ENCODE results near the gene PPIE. TPM values are rescaled to one million over a fixed set of nuclear protein-coding genes. Genes with fewer than 3 reads are reported as not detected.

The PPIE gene
- total RNA-seq, 1 donor from 2014 or later, result 40.8 TPM

GRCh38 chr1:39720094-39720999 is 18.3 kb upstream of the PPIE start:
- no peaks in the 10 kb centered on the region for H3K36me3 Mint-ChIP-seq (ENCODE audit: unreplicated experiment)
- H3K4me3 Mint-ChIP-seq (ENCODE audit: unreplicated experiment), result no peak overlapping the region
- TF ChIP-seq, protein P1, sequence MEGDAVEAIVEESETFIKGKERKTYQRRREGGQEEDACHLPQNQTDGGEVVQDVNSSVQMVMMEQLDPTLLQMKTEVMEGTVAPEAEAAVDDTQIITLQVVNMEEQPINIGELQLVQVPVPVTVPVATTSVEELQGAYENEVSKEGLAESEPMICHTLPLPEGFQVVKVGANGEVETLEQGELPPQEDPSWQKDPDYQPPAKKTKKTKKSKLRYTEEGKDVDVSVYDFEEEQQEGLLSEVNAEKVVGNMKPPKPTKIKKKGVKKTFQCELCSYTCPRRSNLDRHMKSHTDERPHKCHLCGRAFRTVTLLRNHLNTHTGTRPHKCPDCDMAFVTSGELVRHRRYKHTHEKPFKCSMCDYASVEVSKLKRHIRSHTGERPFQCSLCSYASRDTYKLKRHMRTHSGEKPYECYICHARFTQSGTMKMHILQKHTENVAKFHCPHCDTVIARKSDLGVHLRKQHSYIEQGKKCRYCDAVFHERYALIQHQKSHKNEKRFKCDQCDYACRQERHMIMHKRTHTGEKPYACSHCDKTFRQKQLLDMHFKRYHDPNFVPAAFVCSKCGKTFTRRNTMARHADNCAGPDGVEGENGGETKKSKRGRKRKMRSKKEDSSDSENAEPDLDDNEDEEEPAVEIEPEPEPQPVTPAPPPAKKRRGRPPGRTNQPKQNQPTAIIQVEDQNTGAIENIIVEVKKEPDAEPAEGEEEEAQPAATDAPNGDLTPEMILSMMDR (IDR thresholded peaks at IDR 0.05), result peak; percentile 73
- H3K27me3 Mint-ChIP-seq (ENCODE audit: unreplicated experiment), result peaks cover 64% of the 10 kb centered on the region
- H3K4me1 Mint-ChIP-seq (ENCODE audit: unreplicated experiment), result no peaks in the 10 kb centered on the region
- no peak for DNase-seq (ENCODE audit: extremely low spot score, unreplicated experiment)
- H3K9me3 Mint-ChIP-seq (ENCODE audit: unreplicated experiment), result no peaks in the 10 kb centered on the region
- no peak overlapping the region for H3K27ac Mint-ChIP-seq (ENCODE audit: unreplicated experiment)

DNA sequence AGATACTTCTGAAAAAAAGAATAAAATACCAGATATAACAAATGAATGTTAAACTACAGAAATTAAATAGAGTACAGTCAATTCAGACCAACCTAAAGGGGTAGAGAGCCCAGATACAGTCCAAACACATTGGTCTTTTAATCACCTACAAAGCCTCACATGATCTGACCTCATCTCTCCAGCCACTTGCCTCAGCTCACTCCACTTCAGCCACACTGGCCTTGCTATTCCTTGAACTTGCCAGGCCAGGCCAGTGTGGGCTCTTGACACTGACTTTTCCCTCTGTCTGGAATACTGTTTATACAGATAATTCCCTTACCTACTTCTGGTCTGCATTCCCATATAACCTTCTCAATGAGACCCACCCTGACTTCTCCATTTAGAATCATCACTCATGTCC is 17.0 kb upstream of the PPIE start:
- peaks cover under 1% of the 10 kb centered on the region for H3K36me3 Mint-ChIP-seq (ENCODE audit: unreplicated experiment)
- H3K27ac Mint-ChIP-seq (ENCODE audit: unreplicated experiment), result no peak overlapping the region
- H3K4me3 Mint-ChIP-seq (ENCODE audit: unreplicated experiment), result no peak overlapping the region
- H3K27me3 Mint-ChIP-seq (ENCODE audit: unreplicated experiment), result peaks cover 66% of the 10 kb centered on the region
- TF ChIP-seq, protein P1 (IDR thresholded peaks at IDR 0.05), result no peak
- DNase-seq (ENCODE audit: extremely low spot score, unreplicated experiment), result no peak
- H3K9me3 Mint-ChIP-seq (ENCODE audit: unreplicated experiment), result no peaks in the 10 kb centered on the region
- H3K4me1 Mint-ChIP-seq (ENCODE audit: unreplicated experiment), result no peaks in the 10 kb centered on the region

DNA sequence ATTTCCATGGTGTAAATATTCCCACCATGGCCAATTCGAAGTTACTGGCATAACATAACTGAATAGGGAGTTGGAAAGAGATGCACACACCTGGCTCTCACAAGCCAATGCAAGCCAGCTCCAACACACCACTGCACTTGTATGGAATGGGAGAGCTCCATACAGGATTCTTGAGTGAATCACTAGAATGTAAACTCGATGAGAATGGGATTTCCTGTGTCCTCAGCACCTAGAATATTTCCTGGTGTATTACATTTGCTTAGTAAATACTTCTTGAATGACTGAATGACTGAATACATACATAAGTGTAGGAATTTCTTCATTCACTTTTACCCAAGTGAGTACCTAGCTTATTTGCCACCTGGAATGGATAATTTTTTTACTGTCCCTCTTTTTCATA is 16.2 kb upstream of the PPIE start:
- peaks cover 2% of the 10 kb centered on the region for H3K36me3 Mint-ChIP-seq (ENCODE audit: unreplicated experiment)
- TF ChIP-seq, protein P1 (IDR thresholded peaks at IDR 0.05), result no peak
- H3K4me1 Mint-ChIP-seq (ENCODE audit: unreplicated experiment), result no peaks in the 10 kb centered on the region
- no peak overlapping the region for H3K4me3 Mint-ChIP-seq (ENCODE audit: unreplicated experiment)
- peaks cover 65% of the 10 kb centered on the region for H3K27me3 Mint-ChIP-seq (ENCODE audit: unreplicated experiment)
- DNase-seq (ENCODE audit: extremely low spot score, unreplicated experiment), result no peak
- no peaks in the 10 kb centered on the region for H3K9me3 Mint-ChIP-seq (ENCODE audit: unreplicated experiment)
- H3K27ac Mint-ChIP-seq (ENCODE audit: unreplicated experiment), result no peak overlapping the region

GRCh38 chr1:39726600-39726999 is 12.1 kb upstream of the PPIE start:
- no peak overlapping the region for H3K4me3 Mint-ChIP-seq (ENCODE audit: unreplicated experiment)
- no peak for DNase-seq (ENCODE audit: extremely low spot score, unreplicated experiment)
- TF ChIP-seq, protein P1 (IDR thresholded peaks at IDR 0.05), result no peak
- H3K36me3 Mint-ChIP-seq (ENCODE audit: unreplicated experiment), result peaks cover 2% of the 10 kb centered on the region
- H3K27ac Mint-ChIP-seq (ENCODE audit: unreplicated experiment), result no peak overlapping the region
- H3K27me3 Mint-ChIP-seq (ENCODE audit: unreplicated experiment), result peaks cover 77% of the 10 kb centered on the region
- no peaks in the 10 kb centered on the region for H3K9me3 Mint-ChIP-seq (ENCODE audit: unreplicated experiment)
- H3K4me1 Mint-ChIP-seq (ENCODE audit: unreplicated experiment), result no peaks in the 10 kb centered on the region

DNA sequence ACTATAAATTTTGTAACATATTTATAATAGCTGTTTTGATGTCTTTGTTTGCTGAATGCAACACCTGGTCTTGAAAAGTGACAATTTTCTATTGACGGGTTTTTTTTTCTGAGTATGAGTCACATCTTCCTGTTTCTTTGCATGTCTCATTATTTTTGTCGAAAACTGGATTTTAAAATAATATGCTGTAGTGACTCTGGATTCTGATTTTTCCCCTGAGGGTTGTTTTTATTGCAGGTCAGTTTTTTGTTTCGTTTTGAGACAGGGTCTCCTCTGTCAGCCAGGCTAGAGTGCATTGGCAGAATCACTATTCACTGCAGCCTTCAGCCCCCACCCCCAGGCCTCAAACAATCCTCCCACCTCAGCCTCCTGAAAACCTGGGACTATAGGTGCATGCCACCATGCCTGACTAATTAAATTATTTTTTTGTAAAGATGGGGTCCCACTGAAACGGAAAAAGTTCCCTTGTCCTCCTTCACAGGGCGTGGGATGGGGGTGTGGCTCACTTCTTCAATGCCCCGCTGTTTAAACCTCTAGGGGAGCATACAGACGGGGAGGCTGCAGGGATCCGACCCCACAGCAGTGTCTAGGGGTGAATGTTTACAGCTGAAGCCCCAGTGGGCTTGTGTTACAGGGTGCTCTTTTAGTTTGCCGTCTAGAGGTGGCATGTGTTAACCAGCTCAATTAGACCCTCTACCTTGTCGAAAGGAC is 11.3 kb upstream of the PPIE start:
- Mint-ChIP-seq H3K36me3 (ENCODE audit: unreplicated experiment) (peaks cover 2% of the 10 kb centered on the region), H3K9me3 (ENCODE audit: unreplicated experiment) (no peaks in the 10 kb centered on the region), H3K27me3 (ENCODE audit: unreplicated experiment) (peaks cover 70% of the 10 kb centered on the region), H3K4me3 (ENCODE audit: unreplicated experiment) (no peak overlapping the region), H3K4me1 (ENCODE audit: unreplicated experiment) (no peaks in the 10 kb centered on the region), H3K27ac (ENCODE audit: unreplicated experiment) (no peak overlapping the region)
- TF ChIP-seq, protein P1 (IDR thresholded peaks at IDR 0.05), result no peak
- no peak for DNase-seq (ENCODE audit: extremely low spot score, unreplicated experiment)

All from osteocyte (in vitro differentiated cells).